Calu3 (cell line): ENCODE measurements around the gene ZNF280D. TPM values are rescaled to one million over a fixed set of nuclear protein-coding genes. Genes with fewer than 3 reads are reported as not detected.

Source experiments
- BruUV-seq: library from RNA; stranded (reverse); fragments of 400-500 nt; replicated peaks from 2 replicates; lab custom pipeline; 2021; lab: Mats Ljungman, UMichigan
- CTCF ChIA-PET: fragments of 300-600 bp; sonication (Branson Sonifier 250); formaldehyde crosslinking; loops from one replicate; lab custom pipeline; 2022; ENCODE audit warnings: antibody characterized with exemption; lab: Charles Lee
- DNase-seq: peaks from one replicate; pipeline ENCODE4 v3.0.0; 2022
- H3K27ac Mint-ChIP-seq: one replicate; pipeline ENCODE4 v1.8.0; 2022; ENCODE audit warnings: mixed read lengths; ENCODE audit not compliant: unreplicated experiment
- H3K27me3 Mint-ChIP-seq: one replicate; pipeline ENCODE4 v1.8.0; 2022; ENCODE audit warnings: mixed read lengths; ENCODE audit not compliant: unreplicated experiment
- H3K36me3 Mint-ChIP-seq: one replicate; pipeline ENCODE4 v1.8.0; 2022; ENCODE audit warnings: mild to moderate bottlenecking, moderate library complexity, mixed read lengths; ENCODE audit not compliant: insufficient read depth, unreplicated experiment
- H3K4me1 Mint-ChIP-seq: one replicate; pipeline ENCODE4 v1.8.0; 2022; ENCODE audit warnings: mild to moderate bottlenecking, low read depth, mixed read lengths; ENCODE audit not compliant: unreplicated experiment
- H3K4me3 Mint-ChIP-seq: one replicate; pipeline ENCODE4 v1.8.0; 2022; ENCODE audit warnings: mild to moderate bottlenecking, low read depth, moderate library complexity, mixed read lengths; ENCODE audit not compliant: unreplicated experiment
- H3K9me3 Mint-ChIP-seq: one replicate; pipeline ENCODE4 v1.8.0; 2022; ENCODE audit warnings: low read depth, mixed read lengths; ENCODE audit not compliant: unreplicated experiment
- CTCF ChIP-seq: fragments of 200-600 bp; IDR thresholded peaks from one replicate; pipeline ENCODE4 v1.8.0; 2022; ENCODE audit warnings: antibody characterized with exemption; ENCODE audit not compliant: unreplicated experiment
- intact Hi-C: fragments of 100-400 bp; cut with micrococcal nuclease; formaldehyde crosslinking; loops from one replicate; pipeline ENCODE4 v1.10.0; 2022; ENCODE audit not compliant: unreplicated experiment
- total RNA-seq: library from RNA; stranded (reverse); gene quantifications from 2 replicates; pipeline ENCODE4 v1.2.3, GENCODE V29; 2022

ZNF280D gene
- total RNA-seq, 1 experiment from 2014 or later = 36.0 TPM

- no peak for TF ChIP-seq CTCF
- H3K27me3 Mint-ChIP-seq = no peaks in the 10 kb centered on the region
- no peak overlapping the region for H3K27ac Mint-ChIP-seq
- intact Hi-C loops = no loop called here
- H3K36me3 Mint-ChIP-seq = no peaks in the 10 kb centered on the region
- no peak overlapping the region for H3K4me3 Mint-ChIP-seq
- DNase-seq = no peak
- H3K4me1 Mint-ChIP-seq = peaks cover 36% of the 10 kb centered on the region
- CTCF ChIA-PET = no interaction called here
- BruUV-seq = no TSS peak
- H3K9me3 Mint-ChIP-seq = no peaks in the 10 kb centered on the region
Observed at GRCh38 chr15:56757875-56758274, 24.6 kb upstream of the ZNF280D start.

- CTCF ChIA-PET = no interaction called here
- H3K4me3 Mint-ChIP-seq = no peak overlapping the region
- H3K9me3 Mint-ChIP-seq = no peaks in the 10 kb centered on the region
- no peak for TF ChIP-seq CTCF
- H3K4me1 Mint-ChIP-seq = peaks cover 24% of the 10 kb centered on the region
- no peak overlapping the region for H3K27ac Mint-ChIP-seq
- H3K36me3 Mint-ChIP-seq = no peaks in the 10 kb centered on the region
- intact Hi-C loops = no loop called here
- BruUV-seq = no TSS peak
- DNase-seq = no peak
- H3K27me3 Mint-ChIP-seq = no peaks in the 10 kb centered on the region
Observed at GRCh38 chr15:56754772-56755370, 21.6 kb upstream of the ZNF280D start.

- no peak for DNase-seq
- Mint-ChIP-seq H3K27me3 (no peaks in the 10 kb centered on the region), H3K4me1 (peaks cover 5% of the 10 kb centered on the region), H3K9me3 (no peaks in the 10 kb centered on the region), H3K36me3 (no peaks in the 10 kb centered on the region), H3K4me3 (no peak overlapping the region), H3K27ac (no peak overlapping the region)
- TF ChIP-seq CTCF = no peak
- CTCF ChIA-PET = no interaction called here
- intact Hi-C loops = no loop called here
- BruUV-seq = no TSS peak
Observed at GRCh38 chr15:56752986-56753385, 19.7 kb upstream of the ZNF280D start.

GRCh38 chr15:56749982-56750381 lies 16.7 kb upstream of the ZNF280D start:
- no peaks in the 10 kb centered on the region for H3K9me3 Mint-ChIP-seq
- intact Hi-C loops = no loop called here
- no peak for DNase-seq
- no peak overlapping the region for H3K27ac Mint-ChIP-seq
- no peaks in the 10 kb centered on the region for H3K27me3 Mint-ChIP-seq
- no peaks in the 10 kb centered on the region for H3K36me3 Mint-ChIP-seq
- H3K4me1 Mint-ChIP-seq = peaks cover 9% of the 10 kb centered on the region
- no peak for TF ChIP-seq CTCF
- no TSS peak for BruUV-seq
- CTCF ChIA-PET = no interaction called here
- no peak overlapping the region for H3K4me3 Mint-ChIP-seq
